HG02763 (cell line): ENCODE measurements around the gene INHBC.

ENCODE experiments used
- ATAC-seq: cut with Tn5 transposase; IDR thresholded peaks from one replicate; pipeline ENCODE4 v1.9.1; 2021; ENCODE audit warnings: mild to moderate bottlenecking, moderate library complexity; ENCODE audit not compliant: unreplicated experiment

INHBC gene

DNA sequence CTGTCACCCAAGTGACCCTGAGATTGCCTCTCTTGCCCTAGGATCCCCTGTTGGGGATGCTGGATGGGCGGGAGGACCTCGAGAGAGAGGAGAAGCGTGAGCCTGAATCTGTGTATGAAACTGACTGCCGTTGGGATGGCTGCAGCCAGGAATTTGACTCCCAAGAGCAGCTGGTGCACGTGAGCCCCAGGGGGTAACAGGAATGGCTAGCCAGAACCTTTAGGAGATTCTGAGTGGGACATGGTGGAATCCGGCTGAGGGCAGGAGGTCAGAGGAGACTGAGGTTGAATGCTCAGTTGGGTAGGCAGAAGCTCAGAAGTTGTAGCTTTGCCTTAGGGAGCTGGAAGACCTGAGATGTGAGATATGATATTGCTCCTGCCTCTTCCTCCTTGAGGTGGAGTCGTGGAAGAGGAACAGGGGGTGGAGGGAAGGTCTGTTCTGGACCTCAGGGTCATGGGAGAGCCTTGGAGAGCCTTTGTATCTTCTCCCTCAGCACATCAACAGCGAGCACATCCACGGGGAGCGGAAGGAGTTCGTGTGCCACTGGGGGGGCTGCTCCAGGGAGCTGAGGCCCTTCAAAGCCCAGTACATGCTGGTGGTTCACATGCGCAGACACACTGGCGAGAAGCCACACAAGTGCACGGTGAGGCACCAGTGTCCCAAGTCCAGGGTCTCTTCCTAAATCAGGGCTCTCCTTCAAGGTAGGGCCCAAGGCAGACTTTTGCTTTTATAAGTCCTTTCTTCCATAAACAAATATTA, 31.3 kb downstream of the INHBC start:
- ATAC-seq = no peak

DNA sequence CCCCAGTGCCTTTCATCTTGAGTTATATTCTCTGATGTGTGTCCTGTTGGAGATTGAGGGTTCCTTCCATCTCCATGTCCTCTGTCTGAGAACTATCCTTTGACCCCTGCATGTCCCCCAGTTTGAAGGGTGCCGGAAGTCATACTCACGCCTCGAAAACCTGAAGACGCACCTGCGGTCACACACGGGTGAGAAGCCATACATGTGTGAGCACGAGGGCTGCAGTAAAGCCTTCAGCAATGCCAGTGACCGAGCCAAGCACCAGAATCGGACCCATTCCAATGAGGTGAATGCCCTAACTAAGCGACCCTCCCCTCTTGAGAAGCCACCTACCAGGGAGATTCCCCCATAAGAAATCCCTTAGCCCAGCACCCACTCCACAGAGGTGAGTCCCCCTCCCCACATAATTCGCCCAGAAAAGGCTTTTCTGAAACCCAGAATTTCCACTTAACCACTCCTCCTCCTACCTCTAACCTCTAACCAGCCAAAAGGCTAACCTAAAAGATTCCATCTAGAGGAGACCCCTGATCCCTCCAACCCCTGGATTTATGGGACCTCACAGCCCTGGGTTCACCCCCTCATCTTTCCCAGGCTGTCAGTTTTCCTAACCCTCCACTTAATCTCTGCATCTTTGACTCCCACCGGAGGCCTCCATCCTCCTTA, 32.8 kb downstream of the INHBC start:
- ATAC-seq = no peak

DNA sequence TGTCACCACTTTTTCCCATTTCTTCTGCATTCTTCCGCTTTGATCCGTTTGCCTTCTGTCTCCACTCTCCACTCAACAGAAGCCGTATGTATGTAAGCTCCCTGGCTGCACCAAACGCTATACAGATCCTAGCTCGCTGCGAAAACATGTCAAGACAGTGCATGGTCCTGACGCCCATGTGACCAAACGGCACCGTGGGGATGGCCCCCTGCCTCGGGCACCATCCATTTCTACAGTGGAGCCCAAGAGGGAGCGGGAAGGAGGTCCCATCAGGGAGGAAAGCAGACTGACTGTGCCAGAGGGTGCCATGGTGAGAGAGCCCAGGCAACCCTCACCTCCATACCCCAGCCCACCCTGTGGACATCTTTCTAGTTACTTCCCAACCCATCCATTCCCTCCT, 33.3 kb downstream of the INHBC start:
- ATAC-seq = no peak

DNA sequence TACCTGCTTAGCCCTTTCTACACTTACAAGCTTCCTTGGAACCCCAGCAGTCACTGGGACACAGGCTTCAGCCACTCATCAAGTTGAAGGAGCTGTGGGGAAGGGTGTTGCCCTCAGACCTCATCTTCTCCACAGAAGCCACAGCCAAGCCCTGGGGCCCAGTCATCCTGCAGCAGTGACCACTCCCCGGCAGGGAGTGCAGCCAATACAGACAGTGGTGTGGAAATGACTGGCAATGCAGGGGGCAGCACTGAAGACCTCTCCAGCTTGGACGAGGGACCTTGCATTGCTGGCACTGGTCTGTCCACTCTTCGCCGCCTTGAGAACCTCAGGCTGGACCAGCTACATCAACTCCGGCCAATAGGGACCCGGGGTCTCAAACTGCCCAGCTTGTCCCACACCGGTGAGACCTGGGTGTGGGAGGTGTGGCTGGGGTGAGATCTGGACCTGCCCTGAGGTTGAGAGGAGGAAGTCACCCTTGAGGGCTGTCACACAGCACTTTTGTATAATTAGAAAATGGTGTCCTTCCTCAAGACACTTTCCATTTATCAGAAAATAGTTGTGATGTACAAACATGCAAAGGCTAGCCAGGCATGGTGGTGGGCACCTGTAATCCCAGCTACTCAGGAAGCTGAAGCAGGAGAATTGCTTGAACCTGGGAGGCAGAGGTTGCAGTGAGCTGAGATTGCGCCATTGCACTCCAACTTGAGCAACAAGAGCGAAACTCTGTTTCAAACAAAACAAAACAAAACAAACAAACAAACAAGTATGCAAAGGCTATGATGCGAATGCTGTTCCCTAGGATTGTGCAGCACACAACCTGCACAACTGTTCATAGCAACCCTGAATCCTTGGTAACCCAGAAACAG, 34.9 kb downstream of the INHBC start:
- ATAC-seq = no peak

DNA sequence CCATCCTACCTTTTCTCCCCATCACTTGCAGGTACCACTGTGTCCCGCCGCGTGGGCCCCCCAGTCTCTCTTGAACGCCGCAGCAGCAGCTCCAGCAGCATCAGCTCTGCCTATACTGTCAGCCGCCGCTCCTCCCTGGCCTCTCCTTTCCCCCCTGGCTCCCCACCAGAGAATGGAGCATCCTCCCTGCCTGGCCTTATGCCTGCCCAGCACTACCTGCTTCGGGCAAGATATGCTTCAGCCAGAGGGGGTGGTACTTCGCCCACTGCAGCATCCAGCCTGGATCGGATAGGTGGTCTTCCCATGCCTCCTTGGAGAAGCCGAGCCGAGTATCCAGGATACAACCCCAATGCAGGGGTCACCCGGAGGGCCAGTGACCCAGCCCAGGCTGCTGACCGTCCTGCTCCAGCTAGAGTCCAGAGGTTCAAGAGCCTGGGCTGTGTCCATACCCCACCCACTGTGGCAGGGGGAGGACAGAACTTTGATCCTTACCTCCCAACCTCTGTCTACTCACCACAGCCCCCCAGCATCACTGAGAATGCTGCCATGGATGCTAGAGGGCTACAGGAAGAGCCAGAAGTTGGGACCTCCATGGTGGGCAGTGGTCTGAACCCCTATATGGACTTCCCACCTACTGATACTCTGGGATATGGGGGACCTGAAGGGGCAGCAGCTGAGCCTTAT, 35.8 kb downstream of the INHBC start:
- no peak for ATAC-seq

DNA sequence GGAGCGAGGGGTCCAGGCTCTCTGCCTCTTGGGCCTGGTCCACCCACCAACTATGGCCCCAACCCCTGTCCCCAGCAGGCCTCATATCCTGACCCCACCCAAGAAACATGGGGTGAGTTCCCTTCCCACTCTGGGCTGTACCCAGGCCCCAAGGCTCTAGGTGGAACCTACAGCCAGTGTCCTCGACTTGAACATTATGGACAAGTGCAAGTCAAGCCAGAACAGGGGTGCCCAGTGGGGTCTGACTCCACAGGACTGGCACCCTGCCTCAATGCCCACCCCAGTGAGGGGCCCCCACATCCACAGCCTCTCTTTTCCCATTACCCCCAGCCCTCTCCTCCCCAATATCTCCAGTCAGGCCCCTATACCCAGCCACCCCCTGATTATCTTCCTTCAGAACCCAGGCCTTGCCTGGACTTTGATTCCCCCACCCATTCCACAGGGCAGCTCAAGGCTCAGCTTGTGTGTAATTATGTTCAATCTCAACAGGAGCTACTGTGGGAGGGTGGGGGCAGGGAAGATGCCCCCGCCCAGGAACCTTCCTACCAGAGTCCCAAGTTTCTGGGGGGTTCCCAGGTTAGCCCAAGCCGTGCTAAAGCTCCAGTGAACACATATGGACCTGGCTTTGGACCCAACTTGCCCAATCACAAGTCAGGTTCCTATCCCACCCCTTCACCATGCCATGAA, 36.5 kb downstream of the INHBC start:
- no peak for ATAC-seq

DNA sequence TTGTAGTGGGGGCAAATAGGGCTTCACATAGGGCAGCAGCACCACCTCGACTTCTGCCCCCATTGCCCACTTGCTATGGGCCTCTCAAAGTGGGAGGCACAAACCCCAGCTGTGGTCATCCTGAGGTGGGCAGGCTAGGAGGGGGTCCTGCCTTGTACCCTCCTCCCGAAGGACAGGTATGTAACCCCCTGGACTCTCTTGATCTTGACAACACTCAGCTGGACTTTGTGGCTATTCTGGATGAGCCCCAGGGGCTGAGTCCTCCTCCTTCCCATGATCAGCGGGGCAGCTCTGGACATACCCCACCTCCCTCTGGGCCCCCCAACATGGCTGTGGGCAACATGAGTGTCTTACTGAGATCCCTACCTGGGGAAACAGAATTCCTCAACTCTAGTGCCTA, 37.1 kb downstream of the INHBC start:
- ATAC-seq = no peak

DNA sequence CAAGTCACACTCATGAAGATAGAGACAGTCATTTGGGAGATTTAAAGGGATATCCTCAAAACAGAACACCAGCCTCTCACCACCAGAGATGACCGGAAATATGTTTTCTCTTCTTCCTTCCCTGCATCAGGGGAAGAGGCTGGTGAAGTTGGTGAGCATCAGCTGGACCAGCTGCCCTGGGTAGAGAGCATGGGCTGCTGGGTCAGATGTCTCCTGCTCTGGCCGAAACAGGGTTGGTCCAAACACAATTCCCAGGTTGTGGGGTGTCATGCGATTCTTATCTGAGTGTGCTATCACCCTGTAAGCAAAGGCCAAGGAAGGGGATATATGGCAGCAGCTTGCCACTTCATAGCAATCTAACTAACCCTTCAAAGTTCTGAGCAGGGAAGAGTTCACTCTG, 37.8 kb downstream of the INHBC start:
- no peak for ATAC-seq

DNA sequence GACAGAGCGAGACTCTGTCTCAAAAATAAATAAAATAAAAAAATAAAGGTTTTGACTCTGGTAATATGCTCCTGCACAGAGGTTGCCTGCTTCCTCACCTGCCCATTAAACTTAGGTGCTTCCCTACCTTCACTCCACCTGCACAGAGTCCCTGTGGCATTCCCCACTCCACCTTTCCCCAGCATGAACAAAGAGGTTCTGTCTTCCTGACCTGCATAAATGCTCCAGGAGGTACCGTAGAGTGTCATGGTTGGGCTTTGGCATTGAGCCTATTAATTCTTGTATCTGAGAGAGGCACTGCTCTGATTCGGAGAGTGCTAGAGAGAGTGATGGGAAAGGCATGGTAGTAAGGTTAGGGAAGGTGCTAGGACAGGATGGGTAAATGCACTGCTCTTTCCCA, 38.8 kb downstream of the INHBC start:
- no peak for ATAC-seq

DNA sequence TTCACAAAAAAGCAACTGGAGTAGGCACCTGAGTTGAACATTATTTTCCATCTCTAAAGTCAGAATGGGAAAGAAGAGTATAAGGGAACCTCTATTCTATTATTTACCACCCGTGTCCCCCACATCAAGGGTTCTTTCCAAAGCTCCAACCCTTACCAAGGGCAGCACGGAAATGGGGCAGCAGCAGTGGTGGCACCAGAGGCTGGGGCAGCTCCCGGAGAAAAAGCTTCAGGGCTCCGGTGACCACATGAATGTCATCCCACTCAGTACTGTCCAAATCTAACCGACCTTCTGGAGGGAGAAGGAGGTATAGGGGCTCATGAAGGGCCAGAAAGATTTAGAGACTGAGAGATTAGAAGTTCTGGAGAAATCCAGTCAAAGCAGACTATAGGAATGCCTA, 39.3 kb downstream of the INHBC start:
- ATAC-seq = no peak

DNA sequence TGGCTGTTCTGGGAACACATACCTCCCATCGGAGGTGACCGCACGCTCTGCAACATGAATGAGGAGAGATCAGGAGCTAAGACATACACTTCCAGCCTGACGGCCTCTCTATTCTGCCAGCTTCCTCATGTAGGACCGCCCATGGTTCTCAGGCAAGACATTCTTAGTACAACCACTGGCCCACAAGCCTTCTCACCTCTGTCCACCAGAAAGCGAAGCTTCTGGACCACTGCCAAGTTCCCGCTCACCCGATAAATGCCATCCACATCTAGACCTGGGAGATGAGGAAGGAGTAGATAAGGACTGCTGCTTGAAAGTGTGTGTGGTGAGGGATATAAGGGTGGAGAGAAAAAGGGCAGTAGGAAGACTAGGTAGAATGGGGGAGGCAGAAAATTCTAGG, 39.8 kb downstream of the INHBC start:
- no peak for ATAC-seq

DNA sequence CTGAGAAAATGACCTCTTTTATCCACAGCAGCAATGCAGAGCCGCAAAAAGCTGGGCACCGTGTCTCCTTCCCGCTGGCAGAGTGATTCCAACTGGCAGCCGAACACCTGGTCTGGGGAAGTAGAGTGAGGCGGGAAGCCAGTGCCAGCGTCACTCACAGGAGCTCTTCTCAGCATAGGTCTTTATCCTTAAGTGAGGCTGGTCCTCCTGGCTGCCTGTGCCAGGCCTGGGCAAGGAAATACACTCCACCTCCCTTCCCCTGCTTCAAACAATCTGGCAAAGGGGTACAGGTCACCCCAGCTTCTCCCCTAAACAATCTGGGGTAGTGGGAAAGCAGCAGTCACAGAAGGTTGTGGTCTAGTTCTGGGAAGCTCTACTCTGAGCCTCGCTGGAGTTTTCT, 40.3 kb downstream of the INHBC start:
- no peak for ATAC-seq

DNA sequence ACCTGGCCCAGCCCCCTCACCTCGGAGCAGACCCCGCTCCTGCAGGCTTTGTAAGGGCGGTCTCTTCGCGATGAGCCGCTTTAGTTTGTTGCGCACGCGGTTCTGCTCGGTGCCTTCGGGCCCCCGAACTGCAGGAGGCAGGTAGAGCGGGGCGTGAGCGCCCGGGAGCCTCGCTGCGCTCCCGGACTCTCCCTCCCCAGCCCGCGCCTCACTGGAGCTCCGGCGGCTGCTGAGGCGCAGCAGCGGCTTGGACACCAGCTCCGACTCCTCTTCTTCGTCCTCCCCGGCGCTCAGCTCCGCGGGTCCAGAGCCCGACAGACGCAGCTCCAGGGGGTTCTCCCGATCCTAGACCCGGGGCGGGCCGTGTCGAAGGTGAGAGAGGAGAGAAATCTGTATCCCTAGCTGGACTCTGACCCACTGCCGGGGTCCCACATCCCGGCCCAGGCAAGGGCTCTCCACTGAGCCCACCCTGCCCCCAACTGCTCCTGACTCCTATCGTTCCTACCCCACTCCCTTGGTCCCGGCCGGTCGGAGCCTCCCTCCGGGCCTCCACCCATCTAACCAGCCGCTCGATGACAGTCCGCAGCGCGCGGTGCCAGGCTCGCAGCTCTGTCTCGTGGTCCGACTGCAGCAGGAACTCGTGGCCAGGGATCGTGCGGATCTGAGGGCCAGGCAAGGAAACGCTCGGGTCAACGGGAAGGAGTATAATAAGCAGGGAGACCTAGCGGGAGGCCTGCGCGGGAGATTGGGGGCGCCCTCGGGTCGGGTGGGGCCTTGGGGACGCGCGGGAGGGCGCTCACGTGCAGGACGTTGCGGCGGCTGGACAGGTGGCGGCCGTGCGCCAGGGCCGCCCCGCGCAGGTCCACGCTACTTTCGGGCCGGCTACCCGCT, 40.9 kb downstream of the INHBC start:
- ATAC-seq = no peak

DNA sequence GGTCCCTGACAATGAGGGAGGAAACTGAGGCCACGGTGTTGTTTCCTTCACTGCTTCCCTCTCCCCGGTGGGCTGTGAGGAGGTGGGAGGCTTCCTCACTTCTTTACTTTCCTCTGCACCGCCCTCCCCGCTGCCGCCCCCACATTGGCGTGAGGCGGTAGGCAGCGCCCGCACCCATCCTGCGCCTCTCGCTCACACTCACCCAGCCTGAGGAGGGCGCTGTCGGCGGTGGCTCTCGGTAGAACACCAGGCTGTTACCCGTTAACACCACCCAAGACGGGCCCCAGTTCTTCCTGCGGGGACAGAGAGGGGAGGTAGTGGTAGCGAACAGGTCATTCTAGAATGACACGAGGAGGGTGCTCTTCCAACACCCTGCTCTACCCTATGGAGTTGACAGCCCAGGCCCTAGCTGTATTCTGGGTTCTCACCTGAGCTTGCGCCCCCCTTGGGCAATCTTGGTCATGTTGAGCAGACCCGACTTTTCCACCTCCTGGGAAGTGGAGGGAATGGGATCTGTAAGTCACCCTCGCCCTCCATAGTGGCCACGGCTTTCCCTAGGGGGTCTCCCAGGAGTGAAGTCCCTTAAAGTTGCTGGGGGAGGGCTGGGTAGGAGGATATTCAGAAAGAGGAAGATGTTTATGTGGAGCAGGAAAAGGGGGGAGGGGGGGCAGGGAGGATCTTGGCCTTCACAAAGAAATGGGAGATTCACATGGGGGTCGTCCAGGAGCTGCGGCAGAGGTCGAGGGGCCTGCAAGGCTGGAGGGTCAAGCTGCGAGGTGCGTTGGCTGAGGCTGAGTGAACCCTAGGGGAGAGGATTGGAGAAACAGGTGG, 41.8 kb downstream of the INHBC start:
- peak; percentile 30 for ATAC-seq

DNA sequence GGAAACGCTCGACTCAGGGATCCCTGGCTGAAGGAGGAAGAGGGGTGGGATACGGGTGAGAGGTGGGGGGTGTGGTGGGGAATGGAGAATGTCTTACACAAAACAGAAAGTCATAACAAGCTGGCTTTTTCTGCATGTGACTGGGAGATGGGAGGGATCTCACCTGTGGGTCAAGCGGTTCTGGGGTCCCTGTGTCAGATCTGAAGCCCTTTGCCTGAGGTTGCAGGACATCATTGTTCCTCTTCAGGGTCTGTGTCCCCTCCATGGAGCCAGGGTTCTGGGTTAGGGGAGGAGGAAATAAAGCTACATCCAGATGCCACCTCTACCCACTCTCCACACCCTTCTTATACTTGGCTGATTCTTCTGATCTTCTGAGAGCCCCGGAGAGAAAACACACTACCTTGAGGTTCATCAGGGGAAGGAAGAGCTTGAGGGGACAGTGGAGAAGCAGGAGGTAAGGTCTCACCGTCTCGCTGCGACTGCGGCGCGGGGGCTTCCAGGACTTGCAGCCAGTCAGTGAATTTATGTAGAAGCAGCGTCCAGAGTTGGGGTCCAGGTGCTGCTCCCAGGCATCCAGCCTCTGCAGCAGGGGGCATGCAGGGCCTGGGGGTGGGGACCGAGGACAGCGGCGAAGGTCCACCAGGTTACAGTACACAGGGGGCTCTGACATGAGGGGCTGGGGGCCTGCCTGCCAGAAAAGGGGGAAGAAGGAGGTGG, 42.6 kb downstream of the INHBC start:
- no peak for ATAC-seq

DNA sequence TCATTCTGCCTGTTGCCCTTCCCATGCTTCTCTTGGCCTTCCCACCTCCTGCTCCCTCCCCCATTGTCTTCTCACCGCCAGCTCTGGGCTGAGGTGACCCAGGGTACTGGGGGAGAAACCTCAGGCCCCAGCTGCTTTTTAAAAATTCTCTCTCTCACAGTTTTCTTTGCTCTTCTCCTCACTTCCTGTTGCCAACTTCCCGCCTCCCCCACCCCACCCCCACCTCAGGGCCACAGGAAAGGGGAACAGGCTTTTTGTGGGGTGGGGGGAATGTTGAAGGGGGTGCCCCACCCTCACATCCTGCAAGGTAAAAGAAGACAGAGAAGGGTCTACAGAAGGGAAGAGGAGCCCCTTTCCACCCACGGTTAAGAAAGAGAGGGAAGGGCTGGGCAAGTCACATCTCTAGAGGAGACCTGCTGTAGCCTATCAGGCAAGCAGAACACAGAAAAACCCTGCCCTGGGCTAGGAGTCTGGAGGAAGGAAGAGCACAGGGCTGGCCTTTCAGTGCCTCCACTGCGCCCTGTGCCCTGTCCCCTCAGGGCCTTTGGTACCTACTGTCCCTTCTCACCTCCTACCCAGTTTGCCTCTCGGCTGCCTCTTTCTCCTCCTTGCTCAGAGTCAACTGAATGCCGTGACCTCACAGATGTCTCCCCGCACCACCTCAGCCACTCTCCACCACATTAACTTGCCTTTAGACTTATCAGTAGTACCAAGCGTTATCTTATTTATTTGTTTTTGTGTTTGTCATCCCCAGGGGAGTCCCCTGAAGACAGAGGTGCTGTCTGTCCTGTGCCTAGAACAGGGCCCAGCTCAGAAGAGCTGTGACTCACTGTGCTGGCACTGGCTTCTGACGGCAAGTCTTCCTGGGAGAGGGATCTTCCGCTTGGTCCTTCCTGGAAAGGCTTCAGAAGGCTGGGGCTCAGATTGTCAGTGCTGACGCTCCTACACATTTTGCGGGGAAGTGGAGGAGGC, 43.4 kb downstream of the INHBC start:
- peak; percentile 37 for ATAC-seq

DNA sequence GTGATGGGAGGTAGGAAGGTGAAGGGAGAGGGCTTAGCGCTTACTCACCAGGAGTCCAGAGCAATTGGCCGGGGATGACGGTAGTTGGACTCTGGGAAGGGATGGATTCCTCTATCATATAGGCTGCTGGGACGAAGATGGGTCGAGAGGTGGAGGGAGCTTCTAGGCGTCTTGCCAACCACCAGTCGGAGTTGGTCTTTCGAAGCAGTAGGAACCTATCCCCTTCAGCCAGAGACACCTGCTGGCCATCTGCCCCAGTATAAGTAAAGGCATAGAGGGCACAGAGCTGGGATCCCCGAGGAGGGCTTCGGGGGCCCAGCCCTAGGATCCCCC, 44.4 kb downstream of the INHBC start:
- ATAC-seq = no peak
